Gastrocnemius medialis (tissue), 4 donors: ENCODE measurements around the gene AGXT. TPM values are rescaled to one million over a fixed set of nuclear protein-coding genes. Genes with fewer than 3 reads are reported as not detected.

Experiments
- ATAC-seq, 2 donors: fragments of 150-250 bp; one replicate each; pipeline ENCODE4 v1.9.1; 2016
- DNase-seq, 2 donors: peaks; one replicate each; pipeline ENCODE4 v3.0.0-alpha.2; 2019
- H3K27ac ChIP-seq, 4 donors: fragments of 200-600 bp; sonication (generic); 1 replicate in 1 of 4; 2 replicates in 3 of 4; pipeline ENCODE4 v1.5.1; 2016 to 2018; ENCODE audit warnings: mild to moderate bottlenecking in 2 of 4, moderate library complexity in 1 of 4
- H3K27me3 ChIP-seq, 3 donors: fragments of 200-600 bp; sonication (generic) in 2 of 3; 1 replicate in 1 of 3; 2 replicates in 2 of 3; pipeline versions ENCODE4 v1.5.1 to v1.6.0; 2016 to 2019; ENCODE audit warnings: mild to moderate bottlenecking in 1 of 3, moderate library complexity in 1 of 3
- H3K36me3 ChIP-seq, 2 donors: fragments of 200-600 bp; sonication (generic) in 1 of 2; one replicate each; pipeline ENCODE4 v1.5.1; 2017 to 2018
- H3K4me1 ChIP-seq, 2 donors: fragments of 200-600 bp; sonication (generic) in 1 of 2; one replicate each; pipeline ENCODE4 v1.5.1; 2016 to 2017; ENCODE audit warnings: mild to moderate bottlenecking in 2 of 2
- H3K4me3 ChIP-seq, 4 donors: fragments of 200-600 bp; sonication (generic) in 3 of 4; 1 replicate in 1 of 4; 2 replicates in 3 of 4; pipeline ENCODE4 v1.5.1; 2016 to 2019; ENCODE audit warnings: mild to moderate bottlenecking in 2 of 4
- H3K9me3 ChIP-seq, 3 donors: fragments of 200-600 bp; sonication (generic) in 2 of 3; 1 replicate in 1 of 3; 2 replicates in 2 of 3; pipeline ENCODE4 v1.5.1; 2016 to 2019
- POLR2A ChIP-seq, 2 donors: fragments of 450-650 bp; IDR thresholded peaks; one replicate each; pipeline ENCODE4 v1.6.1; 2017; ENCODE audit warnings: antibody characterized with exemption in 2 of 2, mild to moderate bottlenecking in 2 of 2, moderate library complexity in 2 of 2
- in situ Hi-C, 4 donors: fragments of 200-750 bp; cut with MboI; loops; one replicate each; pipeline versions ENCODE4 v1.15.0 to v1.8.0; 2017; ENCODE audit warnings: low sequenced_read_pairs in 4 of 4
- intact Hi-C: fragments of 100-400 bp; cut with DNase I; formaldehyde crosslinking; loops from one replicate; pipeline ENCODE4 v1.15.1; 2023; ENCODE audit warnings: low total_unique reads
- total RNA-seq, 4 donors: library from RNA; depleted of rRNA; stranded (reverse); fragments of >200 nt; gene quantifications; one replicate each; pipeline versions ENCODE4 v1.1.0 to v1.2.3, GENCODE V29; 2016
- TF ChIP-seq, protein P1 (sequence below), 5 experiments: fragments of 450-650 bp in 3 of 5; fragments of 200-600 bp in 2 of 5; sonication (generic) in 2 of 5; IDR thresholded peaks in 4 of 5; conservative IDR thresholded peaks in 1 of 5; 1 replicate in 4 of 5; 2 replicates in 1 of 5; pipeline ENCODE4 v1.5.1; 2016 to 2019; ENCODE audit warnings: antibody characterized with exemption in 5 of 5, mild to moderate bottlenecking in 3 of 5, moderate library complexity in 3 of 5

The AGXT gene
- total RNA-seq, 4 donors from 2014 or later: 1.7 to 3.3 TPM; not detected in 2

DNA sequence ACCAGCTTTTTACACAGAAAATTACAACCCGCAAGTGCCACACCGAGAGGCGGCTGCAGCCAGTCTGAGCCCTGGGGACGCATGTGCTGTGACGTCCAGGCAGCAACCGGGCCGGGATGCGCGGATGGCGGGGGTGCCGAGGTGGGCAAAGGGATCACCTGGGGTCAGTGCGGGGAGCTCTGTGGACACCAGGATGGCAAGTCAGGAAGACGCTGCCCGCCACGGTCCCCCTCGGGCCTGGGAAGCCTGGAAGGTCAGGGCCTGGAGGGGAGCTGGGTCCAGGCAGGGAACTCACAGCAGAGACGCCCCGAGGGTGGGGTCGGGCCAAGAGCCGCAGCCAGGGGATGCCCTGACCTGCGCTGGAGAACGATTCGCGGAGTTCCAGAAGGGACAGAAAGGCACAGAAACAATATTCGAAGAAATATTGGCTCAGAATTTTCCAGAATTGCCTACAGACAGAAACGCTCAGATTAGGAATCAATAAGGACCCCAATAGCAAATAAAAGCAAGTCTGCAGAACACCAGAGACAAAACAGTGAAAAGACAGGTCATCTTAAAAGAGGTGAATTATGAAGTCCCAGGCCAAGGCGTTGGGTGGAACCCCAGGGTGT lies 36.9 kb upstream of the AGXT start:
- H3K27me3 ChIP-seq: peaks cover 19 to 43% (median 40%) of the 10 kb centered on the region in 3 donors
- peaks cover 6 to 10% of the 10 kb centered on the region in 2 donors for H3K4me1 ChIP-seq
- in situ Hi-C loops (no loop called here), intact Hi-C loops (loop anchor here (10.0 kb wide), 1 partner anchor 247 kb away; the partner anchor contains the start of gene CAPN10)
- no peak for TF ChIP-seq POLR2A (IDR thresholded peaks at IDR 0.05)
- TF ChIP-seq, protein P1, sequence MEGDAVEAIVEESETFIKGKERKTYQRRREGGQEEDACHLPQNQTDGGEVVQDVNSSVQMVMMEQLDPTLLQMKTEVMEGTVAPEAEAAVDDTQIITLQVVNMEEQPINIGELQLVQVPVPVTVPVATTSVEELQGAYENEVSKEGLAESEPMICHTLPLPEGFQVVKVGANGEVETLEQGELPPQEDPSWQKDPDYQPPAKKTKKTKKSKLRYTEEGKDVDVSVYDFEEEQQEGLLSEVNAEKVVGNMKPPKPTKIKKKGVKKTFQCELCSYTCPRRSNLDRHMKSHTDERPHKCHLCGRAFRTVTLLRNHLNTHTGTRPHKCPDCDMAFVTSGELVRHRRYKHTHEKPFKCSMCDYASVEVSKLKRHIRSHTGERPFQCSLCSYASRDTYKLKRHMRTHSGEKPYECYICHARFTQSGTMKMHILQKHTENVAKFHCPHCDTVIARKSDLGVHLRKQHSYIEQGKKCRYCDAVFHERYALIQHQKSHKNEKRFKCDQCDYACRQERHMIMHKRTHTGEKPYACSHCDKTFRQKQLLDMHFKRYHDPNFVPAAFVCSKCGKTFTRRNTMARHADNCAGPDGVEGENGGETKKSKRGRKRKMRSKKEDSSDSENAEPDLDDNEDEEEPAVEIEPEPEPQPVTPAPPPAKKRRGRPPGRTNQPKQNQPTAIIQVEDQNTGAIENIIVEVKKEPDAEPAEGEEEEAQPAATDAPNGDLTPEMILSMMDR (IDR thresholded peaks at IDR 0.05 in 4 of 5, conservative IDR thresholded peaks at IDR 0.05 in 1 of 5): no peak
- H3K27ac ChIP-seq: no peak overlapping the region
- ATAC-seq: peak in 1 of 2 donors; percentile 8
- H3K36me3 ChIP-seq: no peaks in the 10 kb centered on the region
- DNase-seq: no peak
- peak overlapping the region; percentile 42 to 53 (median 46) for H3K4me3 ChIP-seq
- H3K9me3 ChIP-seq: no peaks in the 10 kb centered on the region

- ATAC-seq (peak; percentile 57 to 67), DNase-seq (peak; percentile 63 to 75)
- no peaks in the 10 kb centered on the region for H3K36me3 ChIP-seq
- in situ Hi-C loops (no loop called here), intact Hi-C loops (loop anchor here (10.0 kb wide), 1 partner anchor 247 kb away; the partner anchor contains the start of gene CAPN10)
- TF ChIP-seq, protein P1 (IDR thresholded peaks at IDR 0.05 in 4 of 5, conservative IDR thresholded peaks at IDR 0.05 in 1 of 5): no peak
- TF ChIP-seq POLR2A (IDR thresholded peaks at IDR 0.05): no peak
- H3K9me3 ChIP-seq: no peaks in the 10 kb centered on the region
- H3K27ac ChIP-seq: no peak overlapping the region
- H3K4me1 ChIP-seq: peaks cover 6 to 15% of the 10 kb centered on the region in 2 donors
- H3K27me3 ChIP-seq: peaks cover 13 to 38% (median 36%) of the 10 kb centered on the region in 3 donors
- H3K4me3 ChIP-seq: peak overlapping the region; percentile 42 to 53 (median 46)
Measured at GRCh38 chr2:240832205-240832727, 36.4 kb upstream of the AGXT start.

DNA sequence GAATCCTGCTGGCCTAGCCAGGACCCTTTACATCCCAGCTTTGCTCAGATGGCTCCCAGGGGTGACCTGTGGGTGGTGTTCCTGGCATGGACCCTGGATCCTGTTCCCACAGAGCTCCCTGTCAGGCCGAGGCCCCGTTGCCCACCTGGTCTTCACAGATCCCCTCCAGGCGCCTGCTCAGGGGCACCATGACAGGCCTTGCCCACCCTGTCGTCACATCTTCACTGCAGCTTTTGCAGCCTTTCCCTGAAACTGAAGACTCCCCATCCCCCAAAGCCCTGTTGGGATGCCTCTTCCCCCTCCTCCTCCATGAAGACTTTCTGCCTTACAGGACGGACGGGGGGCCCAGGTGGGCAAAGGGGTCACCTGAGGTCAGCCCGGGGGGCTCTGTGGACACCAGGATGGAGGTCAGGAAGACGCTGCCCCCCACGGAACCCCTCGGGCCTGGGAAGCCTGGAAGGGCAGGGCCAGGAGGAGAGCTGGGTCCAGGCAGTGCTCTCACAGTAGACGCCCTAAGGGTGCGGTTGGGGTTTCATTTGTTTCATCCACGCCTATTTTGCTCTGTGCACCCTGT lies 35.6 kb upstream of the AGXT start:
- Histone ChIP-seq H3K4me3 (no peak overlapping the region), H3K36me3 (no peaks in the 10 kb centered on the region), H3K27ac (no peak overlapping the region), H3K9me3 (no peaks in the 10 kb centered on the region), H3K4me1 (peaks cover 6 to 15% of the 10 kb centered on the region in 2 donors), H3K27me3 (peaks cover 7 to 34% (median 29%) of the 10 kb centered on the region in 3 donors)
- DNase-seq: no peak
- ATAC-seq: no peak
- no peak for TF ChIP-seq POLR2A (IDR thresholded peaks at IDR 0.05)
- TF ChIP-seq, protein P1 (IDR thresholded peaks at IDR 0.05 in 4 of 5, conservative IDR thresholded peaks at IDR 0.05 in 1 of 5): no peak
- in situ Hi-C loops: no loop called here
- intact Hi-C loops: loop anchor here (10.0 kb wide), 1 partner anchor 248 kb away; the partner anchor contains the start of gene CAPN10

GRCh38 chr2:240833724-240834285 lies 34.8 kb upstream of the AGXT start:
- in situ Hi-C loops: no loop called here
- Histone ChIP-seq H3K4me1 (peaks cover 6 to 15% of the 10 kb centered on the region in 2 donors), H3K36me3 (no peaks in the 10 kb centered on the region), H3K27me3 (peaks cover 5 to 29% (median 21%) of the 10 kb centered on the region in 3 donors), H3K9me3 (no peaks in the 10 kb centered on the region), H3K4me3 (no peak overlapping the region), H3K27ac (no peak overlapping the region)
- ATAC-seq: no peak
- intact Hi-C loops: loop anchor here (10.0 kb wide), 1 partner anchor 249 kb away; the partner anchor contains the start of gene CAPN10
- no peak for DNase-seq
- TF ChIP-seq, protein P1 (IDR thresholded peaks at IDR 0.05 in 4 of 5, conservative IDR thresholded peaks at IDR 0.05 in 1 of 5): no peak
- TF ChIP-seq POLR2A (IDR thresholded peaks at IDR 0.05): no peak
